Body of pancreas (tissue), 4 donors: ENCODE results near the gene RNASEH2C.

Source experiments
- POLR2A ChIP-seq, 3 donors: fragments of 450-650 bp; IDR thresholded peaks; one replicate each; pipeline ENCODE4 v1.6.1; 2016; ENCODE audit warnings: antibody characterized with exemption in 3 of 3, mild to moderate bottlenecking in 2 of 3
- TF ChIP-seq, protein P1 (sequence below), 7 experiments: fragments of 450-650 bp in 4 of 7; fragments of 200-600 bp in 3 of 7; sonication (generic) in 3 of 7; IDR thresholded peaks; one replicate each; pipeline ENCODE4 v1.5.1; 2016 to 2019; ENCODE audit warnings: antibody characterized with exemption in 7 of 7

DNA sequence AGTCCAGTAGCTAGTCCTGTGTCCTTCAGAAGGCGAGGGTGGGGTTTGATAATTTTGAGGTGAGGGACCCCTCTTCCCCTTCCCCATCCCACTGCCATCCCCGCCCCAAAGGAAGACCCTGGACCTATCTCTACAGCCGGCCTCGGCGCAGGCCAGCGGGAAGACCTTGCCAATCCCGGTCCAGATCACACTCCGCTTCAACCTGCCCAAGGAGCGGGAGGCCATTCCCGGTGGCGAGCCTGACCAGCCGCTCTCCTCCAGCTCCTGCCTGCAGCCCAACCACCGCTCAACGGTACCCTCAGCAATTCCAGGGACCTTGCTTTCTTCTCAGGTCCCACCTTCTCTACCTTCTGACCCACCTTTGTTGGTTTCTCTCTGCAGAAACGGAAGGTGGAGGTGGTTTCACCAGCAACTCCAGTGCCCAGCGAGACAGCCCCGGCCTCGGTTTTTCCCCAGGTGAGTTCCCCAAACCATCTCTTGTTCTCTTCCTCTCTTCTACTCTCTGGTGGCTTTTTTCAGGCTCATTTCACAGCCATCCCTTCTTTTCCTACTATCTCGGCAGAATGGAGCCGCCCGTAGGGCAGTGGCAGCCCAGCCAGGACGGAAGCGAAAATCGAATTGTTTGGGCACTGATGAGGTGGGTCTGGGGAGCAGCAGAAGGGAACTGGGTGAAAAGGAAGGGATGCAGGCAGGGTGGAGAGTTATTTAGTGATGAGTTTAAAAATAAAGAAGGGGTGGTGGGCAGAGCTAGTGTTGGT lies 7.2 kb downstream of the RNASEH2C start:
- TF ChIP-seq, protein P1, sequence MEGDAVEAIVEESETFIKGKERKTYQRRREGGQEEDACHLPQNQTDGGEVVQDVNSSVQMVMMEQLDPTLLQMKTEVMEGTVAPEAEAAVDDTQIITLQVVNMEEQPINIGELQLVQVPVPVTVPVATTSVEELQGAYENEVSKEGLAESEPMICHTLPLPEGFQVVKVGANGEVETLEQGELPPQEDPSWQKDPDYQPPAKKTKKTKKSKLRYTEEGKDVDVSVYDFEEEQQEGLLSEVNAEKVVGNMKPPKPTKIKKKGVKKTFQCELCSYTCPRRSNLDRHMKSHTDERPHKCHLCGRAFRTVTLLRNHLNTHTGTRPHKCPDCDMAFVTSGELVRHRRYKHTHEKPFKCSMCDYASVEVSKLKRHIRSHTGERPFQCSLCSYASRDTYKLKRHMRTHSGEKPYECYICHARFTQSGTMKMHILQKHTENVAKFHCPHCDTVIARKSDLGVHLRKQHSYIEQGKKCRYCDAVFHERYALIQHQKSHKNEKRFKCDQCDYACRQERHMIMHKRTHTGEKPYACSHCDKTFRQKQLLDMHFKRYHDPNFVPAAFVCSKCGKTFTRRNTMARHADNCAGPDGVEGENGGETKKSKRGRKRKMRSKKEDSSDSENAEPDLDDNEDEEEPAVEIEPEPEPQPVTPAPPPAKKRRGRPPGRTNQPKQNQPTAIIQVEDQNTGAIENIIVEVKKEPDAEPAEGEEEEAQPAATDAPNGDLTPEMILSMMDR (IDR thresholded peaks at IDR 0.05) = no peak
- no peak for TF ChIP-seq POLR2A (IDR thresholded peaks at IDR 0.05)
